GM21367 (cell line): ENCODE results near the gene DAP.

ENCODE experiments used
- ATAC-seq: cut with Tn5 transposase; IDR thresholded peaks from one replicate; pipeline ENCODE4 v1.9.1; 2021; ENCODE audit not compliant: unreplicated experiment

DAP gene

GRCh38 chr5:10695055-10695649, 65.9 kb downstream of the DAP start:
- ATAC-seq, result peak; percentile 38

- ATAC-seq, result no peak
These were observed 68.9 kb downstream of the DAP start for GRCh38 chr5:10691826-10692785.

- no peak for ATAC-seq
These were observed 70.3 kb downstream of the DAP start for GRCh38 chr5:10690460-10691440.

- ATAC-seq, result no peak
These were observed 71.5 kb downstream of the DAP start for GRCh38 chr5:10689391-10690081.

- no peak for ATAC-seq
These were observed 72.3 kb downstream of the DAP start for GRCh38 chr5:10688651-10689171.

GRCh38 chr5:10686890-10687289, 74.1 kb downstream of the DAP start:
- no peak for ATAC-seq

- ATAC-seq, result peak; percentile 68
These were observed 75.9 kb downstream of the DAP start for GRCh38 chr5:10685115-10685521.

- ATAC-seq, result peak; percentile 60
These were observed 76.5 kb downstream of the DAP start for GRCh38 chr5:10684303-10685086.

GRCh38 chr5:10682801-10683525, 78.1 kb downstream of the DAP start:
- ATAC-seq, result no peak

- ATAC-seq, result no peak
These were observed 79.0 kb downstream of the DAP start for GRCh38 chr5:10681731-10682679.

- no peak for ATAC-seq
These were observed 80.1 kb downstream of the DAP start for GRCh38 chr5:10680876-10681481.

- ATAC-seq, result no peak
These were observed 81.6 kb downstream of the DAP start for GRCh38 chr5:10679336-10679988.

- ATAC-seq, result no peak
These were observed 82.8 kb downstream of the DAP start for GRCh38 chr5:10678244-10678643.

- ATAC-seq, result no peak
These were observed 83.5 kb downstream of the DAP start for GRCh38 chr5:10677533-10677932.

- no peak for ATAC-seq
These were observed 84.1 kb downstream of the DAP start for GRCh38 chr5:10676946-10677345.

- ATAC-seq, result no peak
These were observed 84.8 kb downstream of the DAP start for GRCh38 chr5:10676224-10676623.

GRCh38 chr5:10675177-10675700, 85.8 kb downstream of the DAP start:
- ATAC-seq, result no peak
